Peyer's patch (tissue), 4 donors: ENCODE data around the gene SMO.

Experiments used
- POLR2A ChIP-seq, 2 donors: fragments of 450-650 bp; IDR thresholded peaks; one replicate each; pipeline ENCODE4 v1.5.1; 2017; ENCODE audit warnings: antibody characterized with exemption in 2 of 2, mild to moderate bottlenecking in 2 of 2, moderate library complexity in 2 of 2
- TF ChIP-seq, protein P1 (sequence below), 6 experiments: fragments of 450-650 bp in 4 of 6; fragments of 200-600 bp in 2 of 6; sonication (generic) in 1 of 6; IDR thresholded peaks; one replicate each; pipeline ENCODE4 v1.5.1; 2017 to 2019; ENCODE audit warnings: antibody characterized with exemption in 6 of 6, mild to moderate bottlenecking in 3 of 6, moderate library complexity in 1 of 6

DNA sequence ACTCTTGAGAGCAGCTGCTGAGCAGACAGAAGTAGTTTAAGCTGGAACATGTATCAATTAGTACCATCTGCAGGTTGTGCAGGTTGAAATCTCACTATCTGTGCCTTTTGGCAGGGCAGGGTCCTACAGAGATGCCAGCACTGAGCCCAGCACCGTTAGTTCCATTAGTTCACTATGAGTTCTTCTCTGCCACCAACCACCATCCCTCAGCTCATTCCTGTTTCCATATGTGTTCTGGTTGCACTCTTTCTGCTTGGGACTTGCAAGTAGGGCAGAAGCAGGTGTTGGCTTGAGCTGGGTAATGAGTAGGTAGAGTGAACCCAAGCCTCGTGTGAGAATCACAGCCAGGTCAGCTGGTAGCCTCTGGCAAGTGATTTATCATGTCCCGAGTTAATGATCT is 2.8 kb downstream of the SMO start:
- TF ChIP-seq, protein P1, sequence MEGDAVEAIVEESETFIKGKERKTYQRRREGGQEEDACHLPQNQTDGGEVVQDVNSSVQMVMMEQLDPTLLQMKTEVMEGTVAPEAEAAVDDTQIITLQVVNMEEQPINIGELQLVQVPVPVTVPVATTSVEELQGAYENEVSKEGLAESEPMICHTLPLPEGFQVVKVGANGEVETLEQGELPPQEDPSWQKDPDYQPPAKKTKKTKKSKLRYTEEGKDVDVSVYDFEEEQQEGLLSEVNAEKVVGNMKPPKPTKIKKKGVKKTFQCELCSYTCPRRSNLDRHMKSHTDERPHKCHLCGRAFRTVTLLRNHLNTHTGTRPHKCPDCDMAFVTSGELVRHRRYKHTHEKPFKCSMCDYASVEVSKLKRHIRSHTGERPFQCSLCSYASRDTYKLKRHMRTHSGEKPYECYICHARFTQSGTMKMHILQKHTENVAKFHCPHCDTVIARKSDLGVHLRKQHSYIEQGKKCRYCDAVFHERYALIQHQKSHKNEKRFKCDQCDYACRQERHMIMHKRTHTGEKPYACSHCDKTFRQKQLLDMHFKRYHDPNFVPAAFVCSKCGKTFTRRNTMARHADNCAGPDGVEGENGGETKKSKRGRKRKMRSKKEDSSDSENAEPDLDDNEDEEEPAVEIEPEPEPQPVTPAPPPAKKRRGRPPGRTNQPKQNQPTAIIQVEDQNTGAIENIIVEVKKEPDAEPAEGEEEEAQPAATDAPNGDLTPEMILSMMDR (IDR thresholded peaks at IDR 0.05), result no peak
- no peak for TF ChIP-seq POLR2A (IDR thresholded peaks at IDR 0.05)
